GM10847 (cell line): ENCODE data around the gene SEMA4A.

Experiments
- POLR2A ChIP-seq: IDR thresholded peaks from 2 replicates; pipeline ENCODE4 v1.6.1; 2011; ENCODE audit not compliant: insufficient read length; ENCODE audit errors: extremely low read depth

The SEMA4A gene

GRCh38 chr1:156203331-156203730 lies 49.9 kb downstream of the SEMA4A start:
- TF ChIP-seq POLR2A = no peak

- TF ChIP-seq POLR2A = no peak
Measured at GRCh38 chr1:156204686-156205085, 51.3 kb downstream of the SEMA4A start.

- TF ChIP-seq POLR2A = no peak
Measured at GRCh38 chr1:156211243-156211642, 57.9 kb downstream of the SEMA4A start.

- TF ChIP-seq POLR2A = no peak
Measured at GRCh38 chr1:156212130-156212529, 58.7 kb downstream of the SEMA4A start.

GRCh38 chr1:156212833-156213643 lies 59.7 kb downstream of the SEMA4A start, which contains the start of gene PMF1:
PMF1 (plus strand) TSS chr1:156213007; CDS start chr1:156213016, 9 bp downstream.
- peak; percentile 61 for TF ChIP-seq POLR2A

DNA sequence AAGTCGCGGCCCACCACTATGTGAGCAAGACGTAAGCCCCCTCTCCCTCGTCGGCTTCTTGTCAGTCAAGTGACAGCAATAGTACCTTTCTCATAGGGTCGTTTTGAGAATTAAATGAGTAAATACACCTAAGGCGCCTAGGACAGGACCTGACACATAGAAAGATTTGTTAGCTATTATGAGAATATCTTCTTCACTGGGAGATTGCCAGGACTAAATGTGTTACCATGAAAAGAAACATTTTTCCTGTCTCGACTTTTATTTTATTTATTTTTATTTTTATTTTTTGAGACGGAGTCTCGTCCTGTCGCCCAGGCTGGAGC lies 60.2 kb downstream of the SEMA4A start:
- no peak for TF ChIP-seq POLR2A

GRCh38 chr1:156214024-156214748 lies 60.8 kb downstream of the SEMA4A start:
- TF ChIP-seq POLR2A = no peak

GRCh38 chr1:156217871-156218270 lies 64.5 kb downstream of the SEMA4A start:
- no peak for TF ChIP-seq POLR2A

GRCh38 chr1:156220226-156220625 lies 66.8 kb downstream of the SEMA4A start:
- TF ChIP-seq POLR2A = no peak

- no peak for TF ChIP-seq POLR2A
Measured at GRCh38 chr1:156221986-156222692, 68.8 kb downstream of the SEMA4A start.

- no peak for TF ChIP-seq POLR2A
Measured at GRCh38 chr1:156225677-156226014, 72.3 kb downstream of the SEMA4A start.

DNA sequence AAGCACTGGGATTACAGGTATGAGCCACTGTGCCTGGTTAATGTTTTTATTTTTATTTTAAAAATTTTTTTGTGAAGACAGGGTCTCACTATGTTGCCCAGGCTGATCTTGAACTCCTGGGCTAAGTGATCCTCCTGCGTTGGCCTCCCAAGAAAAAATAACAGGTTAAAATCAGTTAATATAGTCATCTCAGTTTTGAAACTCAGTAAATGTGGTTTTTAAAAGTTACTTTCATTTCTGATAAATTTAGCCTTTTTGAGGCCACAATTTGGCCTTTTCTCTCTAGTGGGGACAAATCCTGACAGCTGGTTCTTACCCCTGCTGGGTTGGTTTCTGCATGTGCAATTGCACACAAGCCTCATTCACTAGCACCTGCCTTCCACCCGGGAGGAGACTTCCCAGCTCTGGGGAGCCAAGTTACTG lies 72.7 kb downstream of the SEMA4A start:
- TF ChIP-seq POLR2A = no peak

GRCh38 chr1:156226782-156227181 lies 73.4 kb downstream of the SEMA4A start:
- TF ChIP-seq POLR2A = no peak
